Medulla oblongata (tissue), 1 donor: Measurements from ENCODE around the gene ABCC8.

Experiments used
- DNase-seq: peaks from one replicate; pipeline ENCODE4 v3.0.0-alpha.2; 2015; ENCODE audit errors: extremely low spot score

ABCC8 gene

GRCh38 chr11:17506314-17506713 is 29.7 kb upstream of the ABCC8 start:
- no peak for DNase-seq

GRCh38 chr11:17505146-17505545 is 28.5 kb upstream of the ABCC8 start:
- no peak for DNase-seq

GRCh38 chr11:17504330-17505107 is 27.9 kb upstream of the ABCC8 start:
- DNase-seq: peak; percentile 82

- DNase-seq: no peak
Measured at GRCh38 chr11:17502630-17503029, 26.0 kb upstream of the ABCC8 start.

GRCh38 chr11:17500673-17501072 is 24.0 kb upstream of the ABCC8 start:
- no peak for DNase-seq

GRCh38 chr11:17498475-17498874 is 21.8 kb upstream of the ABCC8 start:
- no peak for DNase-seq

- DNase-seq: no peak
Measured at GRCh38 chr11:17498058-17498457, 21.4 kb upstream of the ABCC8 start.

GRCh38 chr11:17496406-17496805 is 19.8 kb upstream of the ABCC8 start:
- no peak for DNase-seq

- DNase-seq: no peak
Measured at GRCh38 chr11:17494019-17494418, 17.4 kb upstream of the ABCC8 start.

GRCh38 chr11:17490938-17491337 is 14.3 kb upstream of the ABCC8 start:
- DNase-seq: no peak

- no peak for DNase-seq
Measured at GRCh38 chr11:17490232-17490631, 13.6 kb upstream of the ABCC8 start.

GRCh38 chr11:17489751-17490150 is 13.1 kb upstream of the ABCC8 start:
- DNase-seq: no peak

- DNase-seq: no peak
Measured at GRCh38 chr11:17488563-17488962, 11.9 kb upstream of the ABCC8 start.

GRCh38 chr11:17486646-17487045 is 10.0 kb upstream of the ABCC8 start:
- no peak for DNase-seq

- DNase-seq: no peak
Measured at GRCh38 chr11:17483505-17483904, 6.9 kb upstream of the ABCC8 start.

GRCh38 chr11:17481905-17482304 is 5.3 kb upstream of the ABCC8 start:
- no peak for DNase-seq

GRCh38 chr11:17479284-17480214 is 2.9 kb upstream of the ABCC8 start:
- peak; percentile 56 for DNase-seq

GRCh38 chr11:17478070-17478469 is 1.4 kb upstream of the ABCC8 start:
- DNase-seq: no peak

- no peak for DNase-seq
Measured at GRCh38 chr11:17477361-17477760, 716 bp upstream of the ABCC8 start.

- no peak for DNase-seq
Measured at GRCh38 chr11:17477084-17477333, 364 bp upstream of the ABCC8 start.

GRCh38 chr11:17475666-17476316 is 854 bp downstream of the ABCC8 start:
- no peak for DNase-seq

- no peak for DNase-seq
Measured at GRCh38 chr11:17473071-17473744, 3.4 kb downstream of the ABCC8 start.
